Central memory CD8-positive, alpha-beta T cell (primary cell): Measurements from ENCODE around the gene TIMM10B.
A peak's percentile ranks its signal among the peaks of the same experiment; 100 is the strongest.

Experiments used
- ATAC-seq: fragments of 150-1000 bp; cut with Tn5 transposase; replicated peaks from 2 replicates; pipeline ENCODE4 v1.10.0; 2022; ENCODE audit warnings: mild to moderate bottlenecking, moderate FRiP score, moderate number of reproducible peaks; ENCODE audit not compliant: poor library complexity, severe bottlenecking; ENCODE audit errors: extremely low read depth
- DNase-seq, 2 donors: peaks; one replicate each; pipeline ENCODE4 v3.0.0; 2021; ENCODE audit warnings: low spot score in 2 of 2
- H3K27ac Mint-ChIP-seq: one replicate; pipeline ENCODE4 v1.8.0; 2022; ENCODE audit warnings: low read depth, mild to moderate bottlenecking, moderate library complexity, mixed read lengths
- H3K27me3 Mint-ChIP-seq: one replicate; pipeline ENCODE4 v1.8.0; 2022; ENCODE audit warnings: mixed read lengths
- H3K36me3 Mint-ChIP-seq: one replicate; pipeline ENCODE4 v1.8.0; 2022; ENCODE audit warnings: mild to moderate bottlenecking, moderate library complexity, mixed read lengths; ENCODE audit not compliant: insufficient read depth
- H3K4me1 Mint-ChIP-seq: one replicate; pipeline ENCODE4 v1.8.0; 2022; ENCODE audit warnings: mixed read lengths
- H3K4me3 Mint-ChIP-seq: one replicate; pipeline ENCODE4 v1.8.0; 2022; ENCODE audit warnings: mild to moderate bottlenecking, moderate library complexity, mixed read lengths
- H3K9me3 Mint-ChIP-seq: one replicate; pipeline ENCODE4 v1.8.0; 2022; ENCODE audit warnings: mixed read lengths

Gene TIMM10B

DNA sequence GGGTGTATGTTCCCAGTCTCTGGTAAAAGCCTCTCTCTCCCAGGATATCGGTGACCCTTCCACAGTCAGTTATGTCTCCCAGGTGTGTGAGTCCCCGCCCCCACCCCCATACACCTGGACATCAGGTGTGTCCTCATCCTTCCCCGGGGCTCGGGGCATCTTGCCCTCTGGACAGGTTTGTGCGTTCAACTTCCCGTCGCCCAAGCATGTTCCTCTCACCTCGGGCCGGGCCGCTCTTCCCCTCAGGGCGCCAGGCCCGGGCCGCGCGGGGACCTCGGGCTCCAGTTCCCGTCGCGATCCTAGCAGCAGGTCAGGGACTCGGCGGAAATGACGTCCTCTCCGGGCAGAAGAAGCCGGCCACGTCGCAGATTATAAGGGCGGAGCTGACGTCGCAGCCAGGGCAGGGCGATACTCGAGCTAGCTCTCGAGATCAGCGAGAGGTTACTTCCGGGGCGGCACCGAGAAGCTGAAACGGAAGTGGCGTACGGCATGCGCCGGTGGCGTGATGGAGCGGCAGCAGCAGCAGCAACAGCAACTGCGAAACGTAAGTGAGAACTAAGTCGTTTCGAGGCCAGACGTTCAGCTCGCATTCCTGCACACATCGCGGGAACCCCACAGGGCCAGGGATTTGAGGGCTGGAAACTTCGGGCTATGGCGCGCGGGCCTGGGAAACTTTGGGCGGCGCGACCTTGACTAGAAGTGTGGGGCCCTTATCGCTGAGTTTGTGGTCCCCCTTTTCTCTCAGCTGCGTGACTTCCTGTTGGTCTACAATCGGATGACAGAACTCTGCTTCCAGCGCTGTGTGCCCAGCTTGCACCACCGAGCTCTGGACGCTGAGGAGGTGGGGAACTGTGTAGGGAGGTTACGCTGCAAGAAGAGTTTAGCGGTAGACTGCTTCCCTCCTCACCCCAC, at the start of gene TIMM10B, which contains the start of gene ARFIP2:
Gene TIMM10B (plus strand): TSS at position 490 of the 912 bp plus-strand sequence. CDS start 16 bp downstream, at position 506.
Gene ARFIP2 (minus strand): TSS at position 320 of the 912 bp plus-strand sequence. CDS start 910 bp downstream, outside the sequence.
- DNase-seq (peak; percentile 92 to 94), ATAC-seq (peak; percentile 98)
- H3K9me3 Mint-ChIP-seq, result no peaks in the 10 kb centered on the region
- peaks cover 42% of the 10 kb centered on the region for H3K4me1 Mint-ChIP-seq
- peak within 1 kb of the TSS; percentile 91 for H3K4me3 Mint-ChIP-seq
- no peaks in the 10 kb centered on the region for H3K27me3 Mint-ChIP-seq
- H3K27ac Mint-ChIP-seq, result peak within 1 kb of the TSS; percentile 97
- H3K36me3 Mint-ChIP-seq, result peaks cover 34% of the 10 kb centered on the region

DNA sequence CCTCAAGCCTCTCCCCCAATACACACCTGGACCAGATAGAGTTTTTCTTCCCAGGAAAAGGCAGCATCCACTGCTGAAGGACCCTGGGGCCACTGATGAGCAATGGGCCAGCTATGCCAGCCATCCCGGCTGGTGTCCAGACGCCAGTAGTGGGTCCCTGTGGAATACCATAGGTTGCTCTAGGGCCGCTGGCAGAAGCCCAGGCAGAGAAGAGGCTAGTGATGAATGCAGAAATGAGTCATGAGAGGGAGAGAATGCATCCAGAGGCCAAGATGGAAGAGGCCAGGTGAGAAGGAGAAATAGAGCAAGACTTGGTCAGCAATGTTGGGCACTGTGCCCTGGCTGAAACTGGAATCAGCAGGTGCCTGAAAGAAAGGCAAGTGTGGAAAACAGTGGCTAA, 49.4 kb upstream of the TIMM10B start:
- Mint-ChIP-seq H3K27ac (no peak overlapping the region), H3K36me3 (no peaks in the 10 kb centered on the region)
- DNase-seq, result no peak

DNA sequence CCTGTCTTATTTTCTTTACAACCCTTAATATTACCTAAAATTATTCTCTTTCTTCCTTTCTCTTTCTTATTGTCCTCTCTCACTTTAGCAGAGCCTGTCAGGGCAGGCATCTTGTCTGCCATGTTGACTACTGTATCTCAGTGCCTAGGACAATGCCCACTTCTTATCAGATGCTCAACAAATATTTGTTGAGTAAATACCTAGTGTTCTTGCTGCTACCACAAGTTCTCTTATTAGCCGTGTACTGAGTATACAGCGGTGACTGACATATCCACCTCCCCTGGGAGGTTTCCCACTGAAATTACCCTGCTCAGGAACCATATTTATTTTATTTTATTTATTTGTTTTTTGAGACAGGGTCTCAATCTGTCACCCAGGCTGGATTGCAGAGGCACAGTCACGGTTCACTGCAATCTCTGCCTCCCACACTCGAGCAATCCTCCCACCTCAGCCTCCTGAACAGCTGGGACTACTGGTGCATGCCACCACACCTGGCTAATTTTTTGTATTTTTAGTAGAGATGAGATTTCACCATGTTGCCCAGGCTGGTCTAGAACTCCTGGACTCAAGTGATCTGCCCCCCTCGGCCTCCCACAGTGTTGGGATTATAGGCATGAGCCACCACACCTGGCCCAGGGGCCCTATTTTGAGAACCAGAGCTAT, 47.2 kb upstream of the TIMM10B start:
- Mint-ChIP-seq H3K36me3 (no peaks in the 10 kb centered on the region), H3K9me3 (no peaks in the 10 kb centered on the region), H3K4me1 (no peaks in the 10 kb centered on the region), H3K27me3 (no peaks in the 10 kb centered on the region), H3K27ac (peak overlapping the region; percentile 29), H3K4me3 (no peak overlapping the region)
- no peak for ATAC-seq
- DNase-seq, result no peak

More for the DNA sequence above, 49.4 kb upstream of the TIMM10B start:
- ATAC-seq, result no peak
- no peaks in the 10 kb centered on the region for H3K4me1 Mint-ChIP-seq
- no peaks in the 10 kb centered on the region for H3K27me3 Mint-ChIP-seq
- H3K9me3 Mint-ChIP-seq, result no peaks in the 10 kb centered on the region
- no peak overlapping the region for H3K4me3 Mint-ChIP-seq

DNA sequence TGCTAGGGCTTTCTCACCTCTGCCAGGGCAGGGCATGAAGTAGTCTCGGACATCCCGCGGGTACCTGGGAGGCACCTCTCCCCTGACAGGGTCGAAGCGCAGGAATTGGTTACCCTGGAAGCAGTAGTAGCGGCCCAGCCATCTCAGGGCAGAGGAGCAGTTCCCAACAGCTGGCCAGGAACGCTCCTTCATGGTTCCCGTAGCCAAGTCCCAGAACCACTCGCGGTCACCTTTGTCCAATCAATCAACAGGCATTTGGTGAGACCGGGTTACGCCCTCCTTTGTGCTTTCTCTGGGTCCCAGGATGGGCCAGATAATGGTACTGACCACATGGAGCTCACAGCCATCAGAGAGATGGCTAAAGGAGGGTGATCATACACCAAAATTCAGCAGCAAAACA, 43.9 kb upstream of the TIMM10B start:
- Mint-ChIP-seq H3K27me3 (no peaks in the 10 kb centered on the region), H3K4me1 (no peaks in the 10 kb centered on the region), H3K27ac (no peak overlapping the region), H3K9me3 (no peaks in the 10 kb centered on the region), H3K4me3 (no peak overlapping the region), H3K36me3 (peaks cover 2% of the 10 kb centered on the region)
- ATAC-seq (no peak), DNase-seq (no peak)

- H3K27me3 Mint-ChIP-seq, result no peaks in the 10 kb centered on the region
- DNase-seq (no peak), ATAC-seq (peak; percentile 32)
- H3K4me1 Mint-ChIP-seq, result no peaks in the 10 kb centered on the region
- H3K36me3 Mint-ChIP-seq, result peaks cover 2% of the 10 kb centered on the region
- H3K9me3 Mint-ChIP-seq, result no peaks in the 10 kb centered on the region
- H3K4me3 Mint-ChIP-seq, result no peak overlapping the region
- no peak overlapping the region for H3K27ac Mint-ChIP-seq
Measured at GRCh38 chr11:6437993-6438392, 43.3 kb upstream of the TIMM10B start.

- H3K27me3 Mint-ChIP-seq, result no peaks in the 10 kb centered on the region
- H3K4me3 Mint-ChIP-seq, result no peak overlapping the region
- H3K9me3 Mint-ChIP-seq, result no peaks in the 10 kb centered on the region
- peak; percentile 17 for ATAC-seq
- H3K27ac Mint-ChIP-seq, result no peak overlapping the region
- H3K4me1 Mint-ChIP-seq, result no peaks in the 10 kb centered on the region
- DNase-seq, result no peak
- peaks cover 2% of the 10 kb centered on the region for H3K36me3 Mint-ChIP-seq
Measured at GRCh38 chr11:6438979-6439571, 42.2 kb upstream of the TIMM10B start.

GRCh38 chr11:6440906-6441358, 40.4 kb upstream of the TIMM10B start, which contains the start of gene HPX:
TSS of gene HPX (minus strand) at chr11:6440987. CDS start at chr11:6440963, 24 bp downstream.
- Mint-ChIP-seq H3K4me1 (no peaks in the 10 kb centered on the region), H3K36me3 (peaks cover 2% of the 10 kb centered on the region), H3K4me3 (no peak within 1 kb of the TSS), H3K27ac (no peak within 1 kb of the TSS), H3K27me3 (no peaks in the 10 kb centered on the region), H3K9me3 (no peaks in the 10 kb centered on the region)
- DNase-seq, result no peak
- ATAC-seq, result no peak

DNA sequence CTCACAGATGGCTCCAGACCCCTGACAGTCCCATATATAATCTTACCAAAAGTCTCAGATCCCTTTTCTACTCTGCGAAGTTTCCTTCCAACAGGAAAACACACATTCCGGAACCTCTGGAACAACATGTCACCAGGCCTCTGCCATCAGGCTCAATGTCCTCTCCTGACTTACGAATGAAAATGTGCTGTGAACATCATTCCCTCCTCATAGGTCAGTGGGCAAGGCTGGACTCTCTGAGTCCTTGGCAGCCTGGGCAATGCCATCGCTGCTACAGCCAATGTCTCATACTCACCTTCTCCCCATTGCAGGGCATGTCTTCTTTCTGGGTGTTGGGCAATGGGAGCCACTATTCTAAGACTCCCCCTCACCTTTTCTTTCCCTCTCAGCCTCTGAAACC, 38.9 kb upstream of the TIMM10B start:
- Mint-ChIP-seq H3K27me3 (no peaks in the 10 kb centered on the region), H3K27ac (no peak overlapping the region), H3K4me3 (no peak overlapping the region), H3K9me3 (no peaks in the 10 kb centered on the region), H3K36me3 (peaks cover 2% of the 10 kb centered on the region), H3K4me1 (no peaks in the 10 kb centered on the region)
- no peak for DNase-seq
- ATAC-seq, result no peak

GRCh38 chr11:6443269-6444003, 37.9 kb upstream of the TIMM10B start:
- Mint-ChIP-seq H3K4me3 (no peak overlapping the region), H3K4me1 (no peaks in the 10 kb centered on the region), H3K36me3 (peaks cover 2% of the 10 kb centered on the region), H3K9me3 (no peaks in the 10 kb centered on the region), H3K27ac (no peak overlapping the region), H3K27me3 (no peaks in the 10 kb centered on the region)
- ATAC-seq (peak; percentile 46), DNase-seq (peak; percentile 26 to 37)

- ATAC-seq, result no peak
- Mint-ChIP-seq H3K27me3 (no peaks in the 10 kb centered on the region), H3K27ac (no peak overlapping the region), H3K36me3 (peaks cover 2% of the 10 kb centered on the region), H3K9me3 (no peaks in the 10 kb centered on the region), H3K4me3 (no peak overlapping the region), H3K4me1 (no peaks in the 10 kb centered on the region)
- DNase-seq, result no peak
Measured at GRCh38 chr11:6448574-6448973, 32.7 kb upstream of the TIMM10B start.

- ATAC-seq, result no peak
- H3K36me3 Mint-ChIP-seq, result peaks cover 11% of the 10 kb centered on the region
- no peak overlapping the region for H3K4me3 Mint-ChIP-seq
- H3K9me3 Mint-ChIP-seq, result no peaks in the 10 kb centered on the region
- no peak for DNase-seq
- no peaks in the 10 kb centered on the region for H3K27me3 Mint-ChIP-seq
- no peak overlapping the region for H3K27ac Mint-ChIP-seq
- no peaks in the 10 kb centered on the region for H3K4me1 Mint-ChIP-seq
Measured at GRCh38 chr11:6452219-6452618, 29.1 kb upstream of the TIMM10B start.

GRCh38 chr11:6453152-6453551, 28.1 kb upstream of the TIMM10B start:
- ATAC-seq (no peak), DNase-seq (no peak)
- no peak overlapping the region for H3K4me3 Mint-ChIP-seq
- peaks cover 13% of the 10 kb centered on the region for H3K36me3 Mint-ChIP-seq
- no peaks in the 10 kb centered on the region for H3K27me3 Mint-ChIP-seq
- H3K27ac Mint-ChIP-seq, result no peak overlapping the region
- no peaks in the 10 kb centered on the region for H3K9me3 Mint-ChIP-seq
- H3K4me1 Mint-ChIP-seq, result no peaks in the 10 kb centered on the region
